ENCODE data around the gene SEZ6L2.

GRCh38 chr16:29845656-29846055 is 53.7 kb downstream of the SEZ6L2 start:
- TF ChIP-seq CTCF (IDR thresholded peaks at IDR 0.05 in 4 of 5, conservative IDR thresholded peaks at IDR 0.05 in 1 of 5) (no peak), POLR2A (IDR thresholded peaks at IDR 0.05) (no peak)

All from gastrocnemius medialis (tissue), 4 donors.